HEK293 (cell line): ENCODE data around the gene IRAK2.

Experiments
- KLF1 ChIP-seq: fragments of 450-650 bp; formaldehyde crosslinking; IDR thresholded peaks from 2 replicates; pipeline ENCODE4 v1.5.1; 2016; ENCODE audit warnings: missing biosample characterization, missing genetic modification characterization
- ZNF114 ChIP-seq: fragments of 450-650 bp; formaldehyde crosslinking; IDR thresholded peaks from 2 replicates; pipeline ENCODE4 v1.5.0; 2017; ENCODE audit warnings: missing biosample characterization, missing genetic modification characterization
- ZNF121 ChIP-seq: fragments of 450-650 bp; formaldehyde crosslinking; IDR thresholded peaks from 2 replicates; pipeline ENCODE4 v1.5.1; 2016; ENCODE audit warnings: missing biosample characterization, missing genetic modification characterization
- ZXDB ChIP-seq: fragments of 450-650 bp; formaldehyde crosslinking; IDR thresholded peaks from 2 replicates; pipeline ENCODE4 v1.5.1; 2016; ENCODE audit warnings: missing biosample characterization, missing genetic modification characterization
- TF ChIP-seq, protein P1 (sequence below): fragments of 450-650 bp; formaldehyde crosslinking; IDR thresholded peaks from 2 replicates; pipeline ENCODE4 v1.5.1; 2016; ENCODE audit warnings: missing biosample characterization, missing genetic modification characterization
- TF ChIP-seq, protein P2 (sequence below): IDR thresholded peaks from 2 replicates; pipeline ENCODE4 v1.6.1; 2011; ENCODE audit warnings: mild to moderate bottlenecking, low read depth, low read length, borderline replicate concordance
- TF ChIP-seq, protein P3 (sequence below): fragments of 450-650 bp; formaldehyde crosslinking; IDR thresholded peaks from 2 replicates; pipeline ENCODE4 v1.5.1; 2016; ENCODE audit warnings: missing biosample characterization, missing genetic modification characterization

DNA sequence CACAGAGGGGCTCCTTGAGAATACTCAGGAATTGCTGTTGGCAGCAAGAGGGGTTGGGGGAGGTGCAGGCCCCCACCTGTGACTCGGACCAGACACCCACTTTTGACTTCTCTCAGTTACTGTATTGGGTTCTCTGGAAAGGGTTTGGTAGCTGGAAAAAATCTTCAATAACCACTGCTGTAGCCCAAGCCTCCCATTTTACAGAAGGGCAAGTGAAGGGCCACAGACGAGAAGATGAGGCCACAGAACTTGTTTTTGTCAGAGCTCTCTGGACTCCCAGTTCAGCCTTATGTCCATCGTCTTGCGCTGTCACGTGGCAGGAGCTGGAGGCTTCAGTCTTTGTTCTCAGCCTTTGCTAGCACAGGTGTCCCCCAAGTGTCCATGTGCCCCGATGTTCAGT, 70.8 kb downstream of the IRAK2 start:
- TF ChIP-seq ZNF114 (tag by site-specific recombination) (no peak), ZNF121 (tag by site-specific recombination) (no peak), KLF1 (tag by site-specific recombination) (no peak), ZXDB (tag by site-specific recombination) (no peak)
- TF ChIP-seq, protein P1, sequence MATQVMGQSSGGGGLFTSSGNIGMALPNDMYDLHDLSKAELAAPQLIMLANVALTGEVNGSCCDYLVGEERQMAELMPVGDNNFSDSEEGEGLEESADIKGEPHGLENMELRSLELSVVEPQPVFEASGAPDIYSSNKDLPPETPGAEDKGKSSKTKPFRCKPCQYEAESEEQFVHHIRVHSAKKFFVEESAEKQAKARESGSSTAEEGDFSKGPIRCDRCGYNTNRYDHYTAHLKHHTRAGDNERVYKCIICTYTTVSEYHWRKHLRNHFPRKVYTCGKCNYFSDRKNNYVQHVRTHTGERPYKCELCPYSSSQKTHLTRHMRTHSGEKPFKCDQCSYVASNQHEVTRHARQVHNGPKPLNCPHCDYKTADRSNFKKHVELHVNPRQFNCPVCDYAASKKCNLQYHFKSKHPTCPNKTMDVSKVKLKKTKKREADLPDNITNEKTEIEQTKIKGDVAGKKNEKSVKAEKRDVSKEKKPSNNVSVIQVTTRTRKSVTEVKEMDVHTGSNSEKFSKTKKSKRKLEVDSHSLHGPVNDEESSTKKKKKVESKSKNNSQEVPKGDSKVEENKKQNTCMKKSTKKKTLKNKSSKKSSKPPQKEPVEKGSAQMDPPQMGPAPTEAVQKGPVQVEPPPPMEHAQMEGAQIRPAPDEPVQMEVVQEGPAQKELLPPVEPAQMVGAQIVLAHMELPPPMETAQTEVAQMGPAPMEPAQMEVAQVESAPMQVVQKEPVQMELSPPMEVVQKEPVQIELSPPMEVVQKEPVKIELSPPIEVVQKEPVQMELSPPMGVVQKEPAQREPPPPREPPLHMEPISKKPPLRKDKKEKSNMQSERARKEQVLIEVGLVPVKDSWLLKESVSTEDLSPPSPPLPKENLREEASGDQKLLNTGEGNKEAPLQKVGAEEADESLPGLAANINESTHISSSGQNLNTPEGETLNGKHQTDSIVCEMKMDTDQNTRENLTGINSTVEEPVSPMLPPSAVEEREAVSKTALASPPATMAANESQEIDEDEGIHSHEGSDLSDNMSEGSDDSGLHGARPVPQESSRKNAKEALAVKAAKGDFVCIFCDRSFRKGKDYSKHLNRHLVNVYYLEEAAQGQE: no peak
- TF ChIP-seq, protein P2, sequence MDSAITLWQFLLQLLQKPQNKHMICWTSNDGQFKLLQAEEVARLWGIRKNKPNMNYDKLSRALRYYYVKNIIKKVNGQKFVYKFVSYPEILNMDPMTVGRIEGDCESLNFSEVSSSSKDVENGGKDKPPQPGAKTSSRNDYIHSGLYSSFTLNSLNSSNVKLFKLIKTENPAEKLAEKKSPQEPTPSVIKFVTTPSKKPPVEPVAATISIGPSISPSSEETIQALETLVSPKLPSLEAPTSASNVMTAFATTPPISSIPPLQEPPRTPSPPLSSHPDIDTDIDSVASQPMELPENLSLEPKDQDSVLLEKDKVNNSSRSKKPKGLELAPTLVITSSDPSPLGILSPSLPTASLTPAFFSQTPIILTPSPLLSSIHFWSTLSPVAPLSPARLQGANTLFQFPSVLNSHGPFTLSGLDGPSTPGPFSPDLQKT: no peak
- TF ChIP-seq, protein P3, sequence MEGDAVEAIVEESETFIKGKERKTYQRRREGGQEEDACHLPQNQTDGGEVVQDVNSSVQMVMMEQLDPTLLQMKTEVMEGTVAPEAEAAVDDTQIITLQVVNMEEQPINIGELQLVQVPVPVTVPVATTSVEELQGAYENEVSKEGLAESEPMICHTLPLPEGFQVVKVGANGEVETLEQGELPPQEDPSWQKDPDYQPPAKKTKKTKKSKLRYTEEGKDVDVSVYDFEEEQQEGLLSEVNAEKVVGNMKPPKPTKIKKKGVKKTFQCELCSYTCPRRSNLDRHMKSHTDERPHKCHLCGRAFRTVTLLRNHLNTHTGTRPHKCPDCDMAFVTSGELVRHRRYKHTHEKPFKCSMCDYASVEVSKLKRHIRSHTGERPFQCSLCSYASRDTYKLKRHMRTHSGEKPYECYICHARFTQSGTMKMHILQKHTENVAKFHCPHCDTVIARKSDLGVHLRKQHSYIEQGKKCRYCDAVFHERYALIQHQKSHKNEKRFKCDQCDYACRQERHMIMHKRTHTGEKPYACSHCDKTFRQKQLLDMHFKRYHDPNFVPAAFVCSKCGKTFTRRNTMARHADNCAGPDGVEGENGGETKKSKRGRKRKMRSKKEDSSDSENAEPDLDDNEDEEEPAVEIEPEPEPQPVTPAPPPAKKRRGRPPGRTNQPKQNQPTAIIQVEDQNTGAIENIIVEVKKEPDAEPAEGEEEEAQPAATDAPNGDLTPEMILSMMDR (tag by site-specific recombination): no peak
